GM12865 (cell line): ENCODE results near the gene CYTH2.

ENCODE experiments used
- DNase-seq: peaks from one replicate; pipeline ENCODE4 v3.0.0; 2010; ENCODE audit warnings: low read depth
- H3K4me3 ChIP-seq: 2 replicates; pipeline ENCODE4 v1.5.1; 2011; ENCODE audit warnings: mild to moderate bottlenecking, low read depth, low read length, control low read depth
- TF ChIP-seq, protein P1 (sequence below): IDR thresholded peaks from 2 replicates; pipeline ENCODE4 v1.5.1; 2011; ENCODE audit warnings: low read length, control low read depth, low read depth, inconsistent platforms; ENCODE audit not compliant: insufficient read depth; ENCODE audit errors: missing control alignments

CYTH2 gene

DNA sequence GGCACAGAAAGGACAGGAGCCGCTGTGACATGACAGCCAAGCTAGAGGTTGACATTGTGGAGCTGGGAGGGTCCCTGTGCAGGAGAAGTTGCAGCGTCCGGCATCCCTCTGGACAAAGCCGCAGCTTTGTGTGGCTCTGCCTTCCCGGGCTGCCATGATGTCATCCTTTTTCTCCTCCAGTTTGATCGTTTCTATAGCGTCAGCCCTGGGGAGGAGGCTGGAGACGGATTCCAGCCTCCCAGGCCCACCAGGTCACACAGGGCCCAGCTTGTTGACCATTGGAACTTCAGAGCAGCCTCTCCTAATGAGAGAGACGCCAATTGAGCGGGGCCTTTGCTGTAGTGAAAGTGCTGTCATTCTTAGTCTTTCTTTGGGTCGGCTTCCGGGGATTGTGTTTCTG, 17.5 kb upstream of the CYTH2 start:
- TF ChIP-seq, protein P1, sequence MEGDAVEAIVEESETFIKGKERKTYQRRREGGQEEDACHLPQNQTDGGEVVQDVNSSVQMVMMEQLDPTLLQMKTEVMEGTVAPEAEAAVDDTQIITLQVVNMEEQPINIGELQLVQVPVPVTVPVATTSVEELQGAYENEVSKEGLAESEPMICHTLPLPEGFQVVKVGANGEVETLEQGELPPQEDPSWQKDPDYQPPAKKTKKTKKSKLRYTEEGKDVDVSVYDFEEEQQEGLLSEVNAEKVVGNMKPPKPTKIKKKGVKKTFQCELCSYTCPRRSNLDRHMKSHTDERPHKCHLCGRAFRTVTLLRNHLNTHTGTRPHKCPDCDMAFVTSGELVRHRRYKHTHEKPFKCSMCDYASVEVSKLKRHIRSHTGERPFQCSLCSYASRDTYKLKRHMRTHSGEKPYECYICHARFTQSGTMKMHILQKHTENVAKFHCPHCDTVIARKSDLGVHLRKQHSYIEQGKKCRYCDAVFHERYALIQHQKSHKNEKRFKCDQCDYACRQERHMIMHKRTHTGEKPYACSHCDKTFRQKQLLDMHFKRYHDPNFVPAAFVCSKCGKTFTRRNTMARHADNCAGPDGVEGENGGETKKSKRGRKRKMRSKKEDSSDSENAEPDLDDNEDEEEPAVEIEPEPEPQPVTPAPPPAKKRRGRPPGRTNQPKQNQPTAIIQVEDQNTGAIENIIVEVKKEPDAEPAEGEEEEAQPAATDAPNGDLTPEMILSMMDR: no peak
- H3K4me3 ChIP-seq: no peak overlapping the region
- DNase-seq: no peak

DNA sequence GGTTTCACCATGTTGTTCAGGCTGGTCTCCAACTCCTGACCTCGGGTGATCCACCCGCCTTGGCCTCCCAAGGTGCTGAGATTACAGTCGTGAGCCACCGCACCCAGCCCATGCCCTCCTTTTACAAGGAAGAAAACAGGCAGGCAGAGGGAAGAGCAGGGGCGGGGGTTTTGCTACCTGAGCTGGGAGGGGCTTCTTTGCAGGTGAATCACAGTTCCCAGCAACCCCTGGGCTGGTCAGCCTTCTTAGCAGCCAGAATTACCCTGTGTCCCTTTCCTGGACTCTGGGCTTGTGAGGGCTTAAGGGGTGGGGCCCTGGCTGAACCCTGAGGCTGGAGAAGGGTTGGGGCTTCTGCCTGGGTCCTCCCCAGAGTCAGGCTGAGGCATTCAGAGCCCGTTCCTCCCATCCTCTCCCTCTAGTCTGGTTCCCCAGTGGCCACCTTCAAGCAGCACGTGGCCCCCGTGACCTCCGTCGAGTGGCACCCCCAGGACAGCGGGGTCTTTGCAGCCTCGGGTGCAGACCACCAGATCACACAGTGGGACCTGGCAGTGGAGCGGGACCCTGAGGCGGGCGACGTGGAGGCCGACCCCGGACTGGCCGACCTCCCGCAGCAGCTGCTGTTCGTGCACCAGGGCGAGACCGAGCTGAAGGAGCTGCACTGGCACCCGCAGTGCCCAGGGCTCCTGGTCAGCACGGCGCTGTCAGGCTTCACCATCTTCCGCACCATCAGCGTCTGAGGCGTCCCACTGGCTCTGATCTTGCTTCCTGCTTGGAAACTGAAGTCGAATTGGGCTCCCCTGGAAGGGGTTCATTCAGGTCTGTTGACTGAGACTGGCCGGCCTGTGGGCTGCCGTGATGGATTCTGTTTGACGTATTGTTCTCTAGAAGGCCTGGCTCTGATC, 16.6 kb upstream of the CYTH2 start:
- no peak for DNase-seq
- TF ChIP-seq, protein P1: no peak
- no peak overlapping the region for H3K4me3 ChIP-seq

DNA sequence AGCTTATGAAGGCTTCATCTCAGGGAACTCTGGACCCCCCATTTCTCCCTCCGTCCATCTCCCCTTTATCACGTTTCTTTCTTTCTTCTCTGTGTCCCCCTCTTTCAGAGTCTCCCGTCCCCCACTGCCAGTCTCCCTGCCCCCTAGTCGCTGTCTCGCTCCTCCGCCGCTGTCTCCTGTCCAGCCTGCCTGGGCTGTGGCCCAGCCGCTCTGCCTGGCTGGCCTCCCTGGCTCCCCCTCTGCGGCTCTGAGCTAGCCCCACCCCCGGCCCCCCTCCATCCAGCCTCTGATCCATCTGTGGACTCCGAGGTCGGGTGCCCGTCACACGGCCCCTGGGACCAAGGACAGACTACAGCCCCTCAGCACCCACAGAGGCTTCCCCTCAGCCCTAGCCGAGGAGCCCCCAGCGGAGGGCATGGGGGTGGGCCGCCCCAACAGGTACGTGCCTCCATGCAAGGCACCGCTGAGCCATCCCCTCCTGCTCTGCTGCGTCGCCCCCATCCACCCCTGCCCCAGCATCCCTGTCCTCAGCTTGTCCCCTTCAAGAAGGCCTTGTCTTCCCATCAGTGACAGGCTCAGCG, 14.9 kb upstream of the CYTH2 start:
- TF ChIP-seq, protein P1: no peak
- DNase-seq: no peak
- H3K4me3 ChIP-seq: no peak overlapping the region

DNA sequence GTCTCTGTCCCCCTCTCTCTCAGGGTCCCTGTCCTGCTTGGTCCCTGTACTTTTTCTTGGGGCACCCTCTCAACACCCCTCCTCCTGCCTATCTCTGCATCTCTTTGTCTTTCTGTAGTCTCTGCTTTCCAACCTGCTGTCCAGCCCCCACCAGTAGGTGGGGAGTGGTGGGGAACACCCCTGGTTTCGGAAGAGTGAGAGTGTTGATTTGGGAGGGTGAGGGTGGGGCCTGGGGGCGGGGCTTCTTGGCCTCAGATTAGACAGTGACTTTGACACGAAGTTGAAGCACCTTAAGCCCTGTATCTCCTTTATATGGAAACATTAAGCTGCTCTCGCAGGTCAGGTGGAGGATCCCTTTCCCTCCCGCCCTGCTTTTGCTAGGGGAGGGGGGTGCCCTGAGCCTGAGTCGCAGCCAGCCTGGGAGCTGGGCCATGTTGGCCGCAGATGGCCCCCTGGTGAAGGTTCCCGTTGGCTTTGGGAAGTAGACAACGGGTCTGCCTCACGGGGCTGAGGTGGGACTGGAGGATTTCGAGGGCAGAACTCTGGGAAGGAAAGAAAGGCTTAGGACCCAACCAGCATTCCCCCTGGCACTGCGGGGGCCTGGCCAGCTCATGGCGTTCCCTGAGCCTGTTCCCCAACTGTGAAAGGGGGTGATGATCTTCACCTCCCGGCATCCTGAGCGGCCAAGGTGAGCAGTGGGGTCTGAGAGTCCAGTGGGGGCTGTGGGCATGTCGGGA, 13.8 kb upstream of the CYTH2 start, which contains the start of gene KCNJ14:
Gene KCNJ14 (plus strand): TSS at position 404 of the 737 bp plus-strand sequence. CDS start 6,151 bp downstream, outside the sequence.
- H3K4me3 ChIP-seq: no peak within 1 kb of the TSS
- DNase-seq: no peak
- TF ChIP-seq, protein P1: no peak

DNA sequence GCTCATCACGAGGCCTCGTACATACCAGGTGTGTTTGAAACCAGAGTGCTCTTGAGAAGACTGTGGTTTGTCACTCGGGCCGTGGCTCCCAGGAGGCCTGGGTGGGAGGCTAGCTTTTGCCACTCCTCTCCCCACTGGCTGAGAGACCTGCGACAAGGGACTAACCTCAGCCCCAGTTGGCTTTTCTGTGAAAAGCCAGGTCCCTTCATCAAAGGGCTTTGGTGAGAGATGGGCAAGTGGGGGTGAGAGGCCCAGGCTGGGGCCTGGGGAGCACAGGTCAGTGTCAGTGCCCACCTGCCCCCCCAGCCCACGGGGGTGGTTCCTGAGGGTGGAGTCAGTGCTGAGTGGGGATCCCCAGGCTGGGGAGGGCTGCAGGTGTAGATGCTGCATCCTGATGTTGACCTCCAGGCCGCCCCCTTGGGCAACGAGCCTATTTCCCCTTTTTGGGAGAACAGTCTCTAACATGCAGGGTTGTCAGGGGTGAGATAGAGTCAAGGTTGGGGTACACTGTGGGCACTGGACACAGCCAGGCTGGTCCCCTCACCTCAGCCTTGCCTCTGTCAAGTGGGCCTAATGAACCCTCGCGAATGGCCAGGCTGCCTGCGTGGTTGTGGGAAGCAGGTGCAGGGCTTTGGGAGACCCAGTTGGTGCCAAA, 13.1 kb upstream of the CYTH2 start:
- DNase-seq: no peak
- TF ChIP-seq, protein P1: no peak
- no peak overlapping the region for H3K4me3 ChIP-seq

DNA sequence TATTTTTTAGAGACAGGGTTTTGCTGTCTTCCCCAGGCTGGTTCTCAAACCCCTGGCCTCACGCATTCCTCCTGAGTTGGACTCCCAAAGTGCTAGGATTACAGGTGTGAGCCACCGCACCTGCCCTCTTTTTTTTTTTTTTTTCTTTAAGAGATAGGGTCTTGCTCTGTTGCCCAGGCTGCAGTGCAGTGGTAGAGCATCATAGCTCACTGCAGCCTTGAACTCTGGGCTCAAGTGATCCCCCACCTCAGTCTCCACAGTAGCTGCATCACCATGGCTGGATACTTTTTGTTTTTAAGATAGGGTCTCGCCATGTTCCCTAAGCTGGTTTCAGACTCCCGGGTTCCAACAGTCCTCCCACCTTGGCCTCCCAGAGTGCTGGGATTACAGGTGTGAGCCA, 12.3 kb upstream of the CYTH2 start:
- TF ChIP-seq, protein P1: no peak
- H3K4me3 ChIP-seq: no peak overlapping the region
- DNase-seq: no peak
